Measurements from ENCODE around the gene ATE1.

GRCh38 chr10:121926157-121926556, 1.7 kb downstream of the ATE1 start:
- TF ChIP-seq CTCF (conservative IDR thresholded peaks at IDR 0.05) (no peak), ZFX (IDR thresholded peaks at IDR 0.05) (no peak)
